AG09319 (cell line): ENCODE measurements around the gene RTN4IP1.
A peak's percentile ranks its signal among the peaks of the same experiment; 100 is the strongest.

Source experiments
- DNase-seq: peaks from one replicate; pipeline ENCODE4 v3.0.0-alpha.2; 2010; ENCODE audit warnings: low read depth; ENCODE audit errors: extremely low read depth
- CTCF ChIP-seq: IDR thresholded peaks from 2 replicates; pipeline ENCODE4 v1.5.1; 2011; ENCODE audit warnings: low read depth, mild to moderate bottlenecking, inconsistent platforms, low read length, moderate library complexity

Gene RTN4IP1

GRCh38 chr6:106530026-106530425 is 99.3 kb downstream of the RTN4IP1 start:
- no peak for DNase-seq
- TF ChIP-seq CTCF, result no peak

GRCh38 chr6:106529438-106529837 is 99.9 kb downstream of the RTN4IP1 start:
- no peak for TF ChIP-seq CTCF
- DNase-seq, result no peak

GRCh38 chr6:106528521-106528920 is 100.8 kb downstream of the RTN4IP1 start:
- no peak for TF ChIP-seq CTCF

GRCh38 chr6:106527979-106528378 is 101.3 kb downstream of the RTN4IP1 start:
- DNase-seq, result peak; percentile 70
- no peak for TF ChIP-seq CTCF

More at GRCh38 chr6:106528521-106528920, 100.8 kb downstream of the RTN4IP1 start:
- DNase-seq, result no peak

- no peak for DNase-seq
- TF ChIP-seq CTCF, result no peak
Measured at GRCh38 chr6:106527117-106527516, 102.2 kb downstream of the RTN4IP1 start.

- no peak for TF ChIP-seq CTCF
- no peak for DNase-seq
Measured at GRCh38 chr6:106525882-106526275, 103.4 kb downstream of the RTN4IP1 start.

- no peak for TF ChIP-seq CTCF
- no peak for DNase-seq
Measured at GRCh38 chr6:106525107-106525881, 104.0 kb downstream of the RTN4IP1 start.
